Gastroesophageal sphincter (tissue), 3 donors: ENCODE measurements around the gene C1QTNF9B.

Experiments used
- CTCF ChIP-seq, 4 experiments: fragments of 200-600 bp in 2 of 4; fragments of 450-650 bp in 2 of 4; sonication (generic) in 1 of 4; IDR thresholded peaks; one replicate each; pipeline ENCODE4 v1.5.1; 2017 to 2019; ENCODE audit warnings: antibody characterized with exemption in 4 of 4, mild to moderate bottlenecking in 2 of 4, moderate library complexity in 2 of 4
- EP300 ChIP-seq: sonication (generic); formaldehyde crosslinking; IDR thresholded peaks from one replicate; pipeline ENCODE4 v1.6.1; 2017; ENCODE audit warnings: antibody characterized with exemption, mild to moderate bottlenecking
- POLR2A ChIP-seq, 2 donors: fragments of 450-650 bp; IDR thresholded peaks; one replicate each; pipeline ENCODE4 v1.6.1; 2017; ENCODE audit warnings: antibody characterized with exemption in 2 of 2, mild to moderate bottlenecking in 2 of 2, moderate library complexity in 1 of 2
- POLR2AphosphoS5 ChIP-seq: sonication (generic); formaldehyde crosslinking; IDR thresholded peaks from one replicate; pipeline ENCODE4 v1.6.1; 2017; ENCODE audit warnings: antibody characterized with exemption

GRCh38 chr13:23851106-23851505, 46.2 kb downstream of the C1QTNF9B start:
- TF ChIP-seq CTCF (IDR thresholded peaks at IDR 0.05): no peak
- TF ChIP-seq EP300: no peak
- no peak for TF ChIP-seq POLR2A (IDR thresholded peaks at IDR 0.05)
- no peak for TF ChIP-seq POLR2AphosphoS5
